Measurements from ENCODE around the gene CDK7.

GRCh38 chr5:69276422-69277174, 41.9 kb downstream of the CDK7 start:
- TF ChIP-seq SUZ12 (IDR thresholded peaks at IDR 0.05; ENCODE audit: extremely low read depth, insufficient read depth, insufficient read length), result no peak
- TF ChIP-seq YY1 (IDR thresholded peaks at IDR 0.05; ENCODE audit: insufficient read depth, insufficient read length), result no peak
